Rectal smooth muscle tissue (tissue), 1 donor: ENCODE results near the gene DRC1.

Experiments
- H3K27ac ChIP-seq: one replicate; pipeline ENCODE4 v1.7.0; 2013; ENCODE audit warnings: low read depth, low read length, inconsistent platforms
- H3K27me3 ChIP-seq: one replicate; pipeline ENCODE4 v1.7.0; 2013; ENCODE audit warnings: low read length; ENCODE audit not compliant: control insufficient read depth, insufficient read depth
- H3K36me3 ChIP-seq: one replicate; pipeline ENCODE4 v1.7.0; 2013; ENCODE audit warnings: low read length; ENCODE audit not compliant: control insufficient read depth, insufficient read depth
- H3K4me1 ChIP-seq: one replicate; pipeline ENCODE4 v1.7.0; 2013; ENCODE audit warnings: low read length; ENCODE audit not compliant: control insufficient read depth, insufficient read depth
- H3K4me3 ChIP-seq: one replicate; pipeline ENCODE4 v1.7.0; 2013; ENCODE audit warnings: low read length
- H3K9ac ChIP-seq: one replicate; pipeline ENCODE4 v1.7.0; 2013; ENCODE audit warnings: low read length

Gene DRC1

DNA sequence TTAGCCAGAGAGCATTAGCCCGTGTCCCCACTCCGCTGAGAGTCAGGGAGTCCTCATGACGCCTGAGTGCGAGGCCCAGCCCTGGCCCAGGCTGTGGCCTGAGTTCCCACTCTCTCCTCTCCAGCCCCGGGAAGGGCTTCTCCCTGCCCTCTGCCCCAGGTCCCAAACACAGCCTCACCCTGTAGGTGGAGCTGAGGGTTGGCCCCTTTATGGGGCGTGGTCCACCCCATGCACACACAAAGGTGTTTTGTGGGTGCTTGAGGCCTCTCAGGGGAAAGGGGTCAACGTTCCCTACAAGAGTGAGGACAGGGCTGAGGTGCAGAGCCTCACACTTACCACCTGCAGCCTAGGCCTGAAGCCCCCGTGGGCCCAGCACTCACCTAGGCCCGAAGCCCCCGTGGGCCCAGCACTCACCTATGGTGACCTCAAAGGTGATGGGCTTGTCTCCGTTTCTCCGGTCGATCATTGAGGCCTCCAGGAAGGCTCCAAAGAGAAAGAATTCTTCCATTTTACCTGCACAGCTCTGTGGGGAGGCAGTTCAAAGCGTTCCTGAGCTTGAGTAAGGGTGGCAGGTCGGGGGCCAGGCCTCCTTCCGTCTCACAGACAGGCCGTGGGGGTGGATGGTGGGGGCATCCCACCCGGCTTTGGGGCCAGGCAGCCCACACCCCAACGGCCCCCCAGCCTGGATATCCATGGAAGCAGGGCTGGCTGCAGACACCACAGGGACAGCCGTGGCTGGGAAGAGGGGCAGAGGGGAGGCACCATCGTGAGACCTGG is 78.3 kb downstream of the DRC1 start:
- Histone ChIP-seq H3K27me3 (no peaks in the 10 kb centered on the region), H3K4me3 (no peak overlapping the region), H3K27ac (no peak overlapping the region), H3K9ac (no peak overlapping the region), H3K4me1 (no peaks in the 10 kb centered on the region), H3K36me3 (no peaks in the 10 kb centered on the region)

- no peaks in the 10 kb centered on the region for H3K27me3 ChIP-seq
- no peaks in the 10 kb centered on the region for H3K36me3 ChIP-seq
- no peak overlapping the region for H3K9ac ChIP-seq
- H3K27ac ChIP-seq: no peak overlapping the region
- H3K4me3 ChIP-seq: no peak overlapping the region
- H3K4me1 ChIP-seq: no peaks in the 10 kb centered on the region
Measured at GRCh38 chr2:26480566-26481423, 79.1 kb downstream of the DRC1 start.

GRCh38 chr2:26481706-26482105 is 80.0 kb downstream of the DRC1 start:
- no peak overlapping the region for H3K27ac ChIP-seq
- no peak overlapping the region for H3K4me3 ChIP-seq
- H3K27me3 ChIP-seq: no peaks in the 10 kb centered on the region
- H3K36me3 ChIP-seq: no peaks in the 10 kb centered on the region
- H3K9ac ChIP-seq: no peak overlapping the region
- no peaks in the 10 kb centered on the region for H3K4me1 ChIP-seq

GRCh38 chr2:26482211-26483026 is 80.7 kb downstream of the DRC1 start:
- Histone ChIP-seq H3K27me3 (no peaks in the 10 kb centered on the region), H3K27ac (no peak overlapping the region), H3K4me3 (no peak overlapping the region), H3K9ac (no peak overlapping the region), H3K4me1 (no peaks in the 10 kb centered on the region), H3K36me3 (no peaks in the 10 kb centered on the region)

GRCh38 chr2:26483027-26483326 is 81.3 kb downstream of the DRC1 start:
- Histone ChIP-seq H3K36me3 (no peaks in the 10 kb centered on the region), H3K27me3 (no peaks in the 10 kb centered on the region), H3K4me3 (no peak overlapping the region), H3K27ac (no peak overlapping the region), H3K9ac (no peak overlapping the region), H3K4me1 (no peaks in the 10 kb centered on the region)

GRCh38 chr2:26483516-26483915 is 81.8 kb downstream of the DRC1 start:
- no peak overlapping the region for H3K9ac ChIP-seq
- H3K4me3 ChIP-seq: no peak overlapping the region
- H3K4me1 ChIP-seq: no peaks in the 10 kb centered on the region
- no peaks in the 10 kb centered on the region for H3K36me3 ChIP-seq
- H3K27ac ChIP-seq: no peak overlapping the region
- no peaks in the 10 kb centered on the region for H3K27me3 ChIP-seq

- Histone ChIP-seq H3K9ac (no peak overlapping the region), H3K27ac (no peak overlapping the region), H3K4me1 (no peaks in the 10 kb centered on the region), H3K36me3 (no peaks in the 10 kb centered on the region), H3K27me3 (no peaks in the 10 kb centered on the region), H3K4me3 (no peak overlapping the region)
Measured at GRCh38 chr2:26483957-26484565, 82.3 kb downstream of the DRC1 start.

DNA sequence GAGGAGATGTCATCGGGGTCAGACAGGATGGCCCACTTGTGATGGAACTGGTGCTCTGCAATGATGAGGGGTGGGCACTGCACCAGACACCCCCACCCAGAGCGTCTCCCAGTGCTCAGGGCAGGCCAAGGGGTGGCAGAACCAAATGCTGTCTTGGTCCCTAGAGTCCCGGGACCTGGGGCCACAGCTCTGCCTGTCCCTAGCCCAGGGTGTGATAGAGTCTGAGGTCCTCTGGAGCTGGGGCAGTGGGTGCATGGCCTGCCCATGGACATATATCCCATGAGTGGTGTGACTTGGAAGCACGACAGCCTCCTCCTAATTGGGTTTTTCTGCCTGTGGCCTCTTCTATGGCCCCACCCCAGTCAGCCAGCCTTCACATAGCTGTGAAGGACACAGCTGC is 82.9 kb downstream of the DRC1 start:
- Histone ChIP-seq H3K9ac (no peak overlapping the region), H3K27ac (no peak overlapping the region), H3K4me1 (no peaks in the 10 kb centered on the region)

GRCh38 chr2:26485099-26485498 is 83.4 kb downstream of the DRC1 start:
- Histone ChIP-seq H3K9ac (no peak overlapping the region), H3K36me3 (no peaks in the 10 kb centered on the region), H3K4me3 (no peak overlapping the region), H3K27ac (no peak overlapping the region), H3K27me3 (no peaks in the 10 kb centered on the region), H3K4me1 (no peaks in the 10 kb centered on the region)

More for the DNA sequence above, 82.9 kb downstream of the DRC1 start:
- H3K36me3 ChIP-seq: no peaks in the 10 kb centered on the region
- H3K4me3 ChIP-seq: no peak overlapping the region
- no peaks in the 10 kb centered on the region for H3K27me3 ChIP-seq

- Histone ChIP-seq H3K9ac (no peak overlapping the region), H3K27ac (no peak overlapping the region), H3K27me3 (no peaks in the 10 kb centered on the region), H3K36me3 (no peaks in the 10 kb centered on the region), H3K4me3 (no peak overlapping the region), H3K4me1 (no peaks in the 10 kb centered on the region)
Measured at GRCh38 chr2:26485725-26486418, 84.2 kb downstream of the DRC1 start.

GRCh38 chr2:26486789-26487188 is 85.1 kb downstream of the DRC1 start:
- Histone ChIP-seq H3K4me1 (no peaks in the 10 kb centered on the region), H3K36me3 (no peaks in the 10 kb centered on the region), H3K27me3 (no peaks in the 10 kb centered on the region), H3K4me3 (no peak overlapping the region), H3K9ac (no peak overlapping the region), H3K27ac (no peak overlapping the region)
